Upper lobe of right lung (tissue), 1 donor: ENCODE data around the gene VKORC1L1. TPM values are rescaled to one million over a fixed set of nuclear protein-coding genes. Genes with fewer than 3 reads are reported as not detected.
A peak's percentile ranks its signal among the peaks of the same experiment; 100 is the strongest.
"Not testable (repeated sequence)": the region's sequence is repeated elsewhere in the genome, so short reads cannot be mapped to it uniquely, and the experiment has no call there.

ENCODE experiments used
- ATAC-seq: fragments of 200-7000 bp; cut with Tn5 transposase; one replicate; pipeline ENCODE4 v1.9.1; 2020; ENCODE audit warnings: mild to moderate bottlenecking, moderate library complexity
- DNase-seq: peaks from one replicate; pipeline ENCODE4 v3.0.0-alpha.2; 2020
- H3K27ac ChIP-seq: fragments of 200-600 bp; one replicate; pipeline ENCODE4 v1.8.0; 2022
- H3K27me3 ChIP-seq: fragments of 200-600 bp; one replicate; pipeline ENCODE4 v1.8.0; 2022; ENCODE audit warnings: mild to moderate bottlenecking
- H3K36me3 ChIP-seq: fragments of 200-600 bp; one replicate; pipeline ENCODE4 v1.8.0; 2022
- H3K4me1 ChIP-seq: fragments of 200-600 bp; one replicate; pipeline ENCODE4 v1.8.0; 2022
- H3K4me3 ChIP-seq: fragments of 200-600 bp; one replicate; pipeline ENCODE4 v1.8.0; 2022; ENCODE audit warnings: mild to moderate bottlenecking
- H3K9me3 ChIP-seq: fragments of 200-600 bp; one replicate; pipeline ENCODE4 v1.8.0; 2022
- intact Hi-C: fragments of 100-400 bp; cut with DNase I; formaldehyde crosslinking; loops from one replicate; pipeline ENCODE4 v1.11.0; 2022
- total RNA-seq: library from RNA; stranded (reverse); fragmentation: NEBNext Ultra II Directional; extraction: Animal tissue kit (Norgen Biotek cat#: 25700); gene quantifications from one replicate; pipeline ENCODE4 v1.2.1, GENCODE V29; 2021
- TF ChIP-seq, protein P1 (sequence below): fragments of 200-600 bp; IDR thresholded peaks from one replicate; pipeline ENCODE4 v1.8.0; 2022; ENCODE audit warnings: antibody characterized with exemption
- donor health status: DM: no; HTN: yes; CAD: no; lungs with severe emphysema.

VKORC1L1 gene
- total RNA-seq, 1 donor from 2014 or later, result 45.2 TPM

DNA sequence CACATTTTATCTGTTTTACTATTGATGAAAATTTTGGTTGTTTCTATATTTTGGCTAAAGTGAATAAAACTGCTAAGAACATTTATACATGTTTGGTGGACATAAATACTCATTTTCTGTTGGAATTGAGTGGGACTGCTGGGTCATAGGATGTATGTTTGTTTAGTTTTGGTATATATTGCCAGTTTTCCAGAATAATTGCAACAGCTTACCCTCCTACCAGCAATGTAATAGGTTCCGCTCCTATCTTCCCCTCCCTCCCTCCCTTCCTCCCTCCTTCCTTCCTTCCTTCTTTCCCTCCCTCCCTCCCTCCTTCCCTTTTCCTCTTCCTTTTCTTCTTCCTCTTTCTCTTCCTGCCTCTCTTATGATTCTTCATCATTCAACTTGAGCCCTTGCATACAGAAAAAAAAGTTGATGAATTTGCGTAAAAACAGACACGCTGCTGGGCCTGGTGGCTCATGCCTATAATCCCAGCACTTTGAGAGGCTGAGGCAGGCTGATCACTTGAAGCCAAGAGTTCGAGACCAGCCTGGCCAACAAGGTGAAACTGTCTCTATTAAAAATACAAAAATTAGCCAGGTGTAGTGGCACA is 23.5 kb downstream of the VKORC1L1 start:
- ATAC-seq, result no peak
- no peak overlapping the region for H3K27ac ChIP-seq
- intact Hi-C loops, result no loop called here
- DNase-seq, result no peak
- no peak overlapping the region for H3K4me3 ChIP-seq
- peaks cover 4% of the 10 kb centered on the region for H3K4me1 ChIP-seq
- H3K27me3 ChIP-seq, result no peaks in the 10 kb centered on the region
- no peaks in the 10 kb centered on the region for H3K9me3 ChIP-seq
- peaks cover 3% of the 10 kb centered on the region for H3K36me3 ChIP-seq
- TF ChIP-seq, protein P1, sequence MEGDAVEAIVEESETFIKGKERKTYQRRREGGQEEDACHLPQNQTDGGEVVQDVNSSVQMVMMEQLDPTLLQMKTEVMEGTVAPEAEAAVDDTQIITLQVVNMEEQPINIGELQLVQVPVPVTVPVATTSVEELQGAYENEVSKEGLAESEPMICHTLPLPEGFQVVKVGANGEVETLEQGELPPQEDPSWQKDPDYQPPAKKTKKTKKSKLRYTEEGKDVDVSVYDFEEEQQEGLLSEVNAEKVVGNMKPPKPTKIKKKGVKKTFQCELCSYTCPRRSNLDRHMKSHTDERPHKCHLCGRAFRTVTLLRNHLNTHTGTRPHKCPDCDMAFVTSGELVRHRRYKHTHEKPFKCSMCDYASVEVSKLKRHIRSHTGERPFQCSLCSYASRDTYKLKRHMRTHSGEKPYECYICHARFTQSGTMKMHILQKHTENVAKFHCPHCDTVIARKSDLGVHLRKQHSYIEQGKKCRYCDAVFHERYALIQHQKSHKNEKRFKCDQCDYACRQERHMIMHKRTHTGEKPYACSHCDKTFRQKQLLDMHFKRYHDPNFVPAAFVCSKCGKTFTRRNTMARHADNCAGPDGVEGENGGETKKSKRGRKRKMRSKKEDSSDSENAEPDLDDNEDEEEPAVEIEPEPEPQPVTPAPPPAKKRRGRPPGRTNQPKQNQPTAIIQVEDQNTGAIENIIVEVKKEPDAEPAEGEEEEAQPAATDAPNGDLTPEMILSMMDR, result no peak

DNA sequence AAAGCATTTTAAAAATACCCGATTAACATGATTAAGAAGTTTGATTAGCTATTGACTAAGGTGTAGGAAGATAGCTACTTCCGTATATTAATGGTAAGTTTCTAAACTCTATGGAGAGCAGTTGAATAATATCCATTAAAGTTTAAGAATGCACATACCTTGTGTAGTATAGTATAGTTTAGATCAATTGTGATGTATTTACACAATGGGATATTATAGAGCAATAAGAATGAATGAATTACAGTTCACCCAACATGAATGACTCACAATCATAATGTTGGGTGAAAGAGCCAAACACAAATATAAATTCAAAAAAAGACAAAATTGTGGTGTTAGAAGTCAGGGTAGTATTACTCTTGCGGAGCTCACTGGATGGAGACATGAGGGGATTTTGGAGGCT is 24.4 kb downstream of the VKORC1L1 start:
- H3K27me3 ChIP-seq, result not testable (repeated sequence)

DNA sequence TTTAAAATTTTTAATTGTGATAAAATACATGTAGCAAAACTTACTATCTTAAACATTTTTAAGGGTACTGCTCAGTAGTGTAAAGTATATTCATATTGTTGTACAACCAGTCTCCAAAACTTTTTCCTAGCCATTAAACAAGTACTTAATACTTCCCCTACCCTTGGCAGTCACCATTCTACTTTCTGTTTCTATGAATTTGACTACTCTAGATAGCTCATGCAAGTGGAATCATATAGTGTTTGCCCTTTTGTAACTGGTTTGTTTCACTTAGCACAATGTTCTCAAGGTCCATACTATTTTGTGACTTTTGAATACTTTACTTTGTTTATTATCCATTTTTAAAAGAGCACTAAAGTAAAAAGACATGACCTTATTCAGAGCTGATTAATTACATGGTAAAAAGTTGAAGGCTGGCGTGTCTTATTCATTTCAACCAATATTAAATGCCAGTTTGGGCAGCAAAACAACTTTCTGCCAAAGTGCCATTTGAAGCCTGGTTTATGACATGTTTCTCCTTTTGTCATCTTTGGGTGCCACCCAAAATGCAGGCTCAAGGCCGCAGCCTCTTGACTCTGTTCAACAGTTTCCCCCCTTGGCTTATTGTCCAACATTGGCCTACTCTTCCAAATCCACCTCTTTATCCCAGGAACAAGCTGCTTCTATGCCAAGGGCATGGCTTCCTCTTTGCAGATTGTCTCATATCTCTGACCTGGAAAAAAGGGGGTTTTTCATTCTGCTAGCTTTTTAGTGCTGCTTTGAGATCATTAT is 26.0 kb downstream of the VKORC1L1 start:
- H3K27me3 ChIP-seq, H3K9me3 ChIP-seq, H3K4me3 ChIP-seq, ATAC-seq, H3K27ac ChIP-seq, H3K36me3 ChIP-seq, H3K4me1 ChIP-seq, intact Hi-C loops, DNase-seq: not testable (repeated sequence)

More for the DNA sequence above, 24.4 kb downstream of the VKORC1L1 start:
- H3K27ac ChIP-seq, H3K9me3 ChIP-seq, H3K36me3 ChIP-seq, H3K4me3 ChIP-seq, H3K4me1 ChIP-seq, DNase-seq, ATAC-seq, intact Hi-C loops: not testable (repeated sequence)

DNA sequence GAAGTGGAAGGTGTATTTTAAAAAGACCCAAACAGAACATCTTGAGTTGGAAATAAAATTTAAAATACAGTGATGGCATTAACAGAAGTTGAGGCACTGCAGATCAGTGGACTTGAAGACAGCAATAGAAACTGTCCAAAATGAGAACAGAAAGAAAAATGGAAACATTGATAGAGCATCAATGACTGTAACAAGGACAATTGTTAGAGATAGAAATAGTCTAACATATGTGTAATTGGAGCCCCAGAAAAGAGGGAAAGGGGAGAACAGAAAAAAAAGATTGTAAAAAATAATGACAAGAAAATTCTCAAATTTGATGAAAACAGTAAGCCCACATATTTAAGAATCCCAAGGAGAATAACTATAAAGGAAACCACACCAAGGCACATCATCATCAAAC is 29.4 kb downstream of the VKORC1L1 start:
- H3K27ac ChIP-seq, result no peak overlapping the region
- ATAC-seq (no peak), DNase-seq (no peak)
- H3K36me3 ChIP-seq, result no peaks in the 10 kb centered on the region
- intact Hi-C loops, result no loop called here
- TF ChIP-seq, protein P1, result no peak
- no peaks in the 10 kb centered on the region for H3K27me3 ChIP-seq
- H3K9me3 ChIP-seq, result no peaks in the 10 kb centered on the region
- no peak overlapping the region for H3K4me3 ChIP-seq
- H3K4me1 ChIP-seq, result no peaks in the 10 kb centered on the region

DNA sequence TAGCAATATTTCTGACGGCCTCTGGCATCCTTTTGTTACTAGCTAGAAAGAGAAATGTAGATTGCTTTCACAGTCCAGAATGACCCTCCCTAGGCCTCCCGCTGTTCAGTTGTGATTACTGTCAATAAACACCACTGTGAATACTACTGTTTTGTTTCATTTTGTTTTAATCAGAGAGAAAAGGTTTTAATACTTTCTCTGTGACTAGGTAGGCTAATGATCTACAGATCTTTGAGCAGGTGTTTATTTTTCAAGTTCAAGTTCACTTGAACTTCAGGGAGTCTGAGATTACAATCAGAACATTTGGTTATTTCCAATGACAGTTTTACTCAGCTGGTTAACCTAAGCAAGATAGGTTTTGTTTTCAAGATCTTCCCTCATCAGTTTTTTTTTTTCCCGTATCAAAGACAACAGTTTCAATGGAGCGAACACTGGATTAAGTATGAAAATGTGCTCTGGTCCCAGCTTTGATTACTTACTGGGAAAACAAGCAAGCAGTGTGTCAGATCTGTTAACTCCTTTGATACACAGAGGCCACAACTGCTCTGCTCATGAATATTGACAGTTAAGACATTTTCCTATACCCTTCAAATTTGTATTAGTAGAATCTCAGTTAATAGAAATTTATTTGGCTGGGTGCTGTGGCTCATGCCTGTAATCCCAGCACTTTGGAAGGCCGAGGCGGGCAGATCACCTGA is 34.8 kb downstream of the VKORC1L1 start:
- intact Hi-C loops, result no loop called here
- Histone ChIP-seq H3K9me3 (no peaks in the 10 kb centered on the region), H3K4me1 (peaks cover 19% of the 10 kb centered on the region), H3K4me3 (no peak overlapping the region), H3K27ac (peak overlapping the region; percentile 52), H3K36me3 (no peaks in the 10 kb centered on the region), H3K27me3 (no peaks in the 10 kb centered on the region)
- TF ChIP-seq, protein P1, result no peak
- ATAC-seq (peak; percentile 60), DNase-seq (no peak)

DNA sequence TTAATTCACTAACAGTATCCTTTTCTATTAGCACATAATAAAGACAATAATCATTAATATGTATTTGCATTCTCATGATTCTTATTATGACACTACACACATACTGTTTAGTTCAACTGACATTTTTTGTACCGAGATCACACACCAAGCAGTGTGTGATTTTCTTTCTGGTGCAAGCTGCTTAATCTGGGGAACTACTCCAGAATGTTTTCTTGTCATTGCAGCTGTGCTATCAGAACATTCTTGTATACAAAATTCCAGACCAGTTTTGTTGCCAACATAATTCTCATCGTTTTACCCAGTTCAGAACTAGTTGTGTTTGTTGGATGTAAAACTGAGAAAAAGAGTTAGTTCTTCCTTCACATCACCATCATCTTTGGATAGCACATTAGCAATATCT is 37.4 kb downstream of the VKORC1L1 start:
- Histone ChIP-seq H3K9me3 (no peaks in the 10 kb centered on the region), H3K27me3 (no peaks in the 10 kb centered on the region), H3K4me1 (peaks cover 25% of the 10 kb centered on the region), H3K27ac (no peak overlapping the region), H3K4me3 (no peak overlapping the region), H3K36me3 (no peaks in the 10 kb centered on the region)
- ATAC-seq, result no peak
- intact Hi-C loops, result no loop called here
- no peak for DNase-seq
- TF ChIP-seq, protein P1, result no peak
